ENCODE measurements around the gene ADAM12. TPM values are rescaled to one million over a fixed set of nuclear protein-coding genes. Genes with fewer than 3 reads are reported as not detected.

Gene ADAM12
- total RNA-seq, 1 donor from 2014 or later, result 82.4 TPM

GRCh38 chr10:126188679-126189200 lies 199.5 kb downstream of the ADAM12 start:
- H3K27ac Mint-ChIP-seq (ENCODE audit: unreplicated experiment), result no peak overlapping the region
- H3K9me3 Mint-ChIP-seq, result peaks cover 3% of the 10 kb centered on the region
- peaks cover 35% of the 10 kb centered on the region for H3K4me1 Mint-ChIP-seq
- no peak for TF ChIP-seq CTCF (conservative IDR thresholded peaks at IDR 0.05)
- no peak for DNase-seq (ENCODE audit: low read depth, low spot score)
- H3K36me3 Mint-ChIP-seq (ENCODE audit: low read depth), result no peaks in the 10 kb centered on the region
- no peaks in the 10 kb centered on the region for H3K27me3 Mint-ChIP-seq (ENCODE audit: low read depth)
- no peak overlapping the region for H3K4me3 Mint-ChIP-seq

DNA sequence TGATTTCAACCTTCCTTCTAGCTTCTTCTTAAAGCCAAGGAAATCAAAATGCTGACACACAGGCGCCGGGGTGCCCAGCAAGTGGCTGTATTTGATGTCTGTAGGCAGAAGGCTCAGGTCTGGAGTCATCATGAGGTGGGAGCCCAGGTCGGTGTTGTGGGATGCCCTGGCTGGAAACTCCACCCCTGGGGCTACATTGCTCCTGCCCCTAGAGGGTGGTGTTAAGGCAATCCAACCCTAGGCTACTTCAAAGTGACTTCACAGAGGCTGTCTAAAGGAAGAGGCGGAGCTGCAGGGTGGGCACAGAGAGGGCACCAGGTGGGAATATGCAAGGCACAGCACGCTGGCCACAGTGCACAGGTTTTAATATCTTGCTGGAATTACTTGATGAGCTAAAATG lies 200.9 kb downstream of the ADAM12 start:
- Mint-ChIP-seq H3K9me3 (peaks cover 3% of the 10 kb centered on the region), H3K27me3 (ENCODE audit: low read depth) (no peaks in the 10 kb centered on the region), H3K4me3 (no peak overlapping the region), H3K27ac (ENCODE audit: unreplicated experiment) (no peak overlapping the region), H3K36me3 (ENCODE audit: low read depth) (no peaks in the 10 kb centered on the region), H3K4me1 (peaks cover 39% of the 10 kb centered on the region)
- no peak for DNase-seq (ENCODE audit: low read depth, low spot score)
- TF ChIP-seq CTCF (conservative IDR thresholded peaks at IDR 0.05), result no peak

- H3K27ac Mint-ChIP-seq (ENCODE audit: unreplicated experiment), result peak overlapping the region; percentile 53
- H3K9me3 Mint-ChIP-seq, result peaks cover 3% of the 10 kb centered on the region
Observed at GRCh38 chr10:126186766-126187165, 201.5 kb downstream of the ADAM12 start.

GRCh38 chr10:126185676-126186447 lies 202.4 kb downstream of the ADAM12 start:
- H3K36me3 Mint-ChIP-seq (ENCODE audit: low read depth), result no peaks in the 10 kb centered on the region
- H3K27ac Mint-ChIP-seq (ENCODE audit: unreplicated experiment), result peak overlapping the region; percentile 53
- peak overlapping the region; percentile 46 for H3K4me3 Mint-ChIP-seq
- DNase-seq (ENCODE audit: low read depth, low spot score), result no peak
- no peak for TF ChIP-seq CTCF (conservative IDR thresholded peaks at IDR 0.05)
- H3K27me3 Mint-ChIP-seq (ENCODE audit: low read depth), result no peaks in the 10 kb centered on the region
- peaks cover 49% of the 10 kb centered on the region for H3K4me1 Mint-ChIP-seq
- H3K9me3 Mint-ChIP-seq, result peaks cover 3% of the 10 kb centered on the region

More at GRCh38 chr10:126186766-126187165, 201.5 kb downstream of the ADAM12 start:
- Mint-ChIP-seq H3K27me3 (ENCODE audit: low read depth) (no peaks in the 10 kb centered on the region), H3K36me3 (ENCODE audit: low read depth) (no peaks in the 10 kb centered on the region), H3K4me3 (peak overlapping the region; percentile 46), H3K4me1 (peaks cover 44% of the 10 kb centered on the region)
- TF ChIP-seq CTCF (conservative IDR thresholded peaks at IDR 0.05), result no peak
- no peak for DNase-seq (ENCODE audit: low read depth, low spot score)

- Mint-ChIP-seq H3K9me3 (no peaks in the 10 kb centered on the region), H3K36me3 (ENCODE audit: low read depth) (no peaks in the 10 kb centered on the region), H3K4me1 (peaks cover 61% of the 10 kb centered on the region), H3K27ac (ENCODE audit: unreplicated experiment) (peak overlapping the region; percentile 51), H3K27me3 (ENCODE audit: low read depth) (no peaks in the 10 kb centered on the region), H3K4me3 (no peak overlapping the region)
- no peak for DNase-seq (ENCODE audit: low read depth, low spot score)
- no peak for TF ChIP-seq CTCF (conservative IDR thresholded peaks at IDR 0.05)
Observed at GRCh38 chr10:126181626-126182025, 206.7 kb downstream of the ADAM12 start.

Data from neural crest cell (in vitro differentiated cells).